SK-N-SH (cell line): ENCODE data around the gene DLX4. TPM values are rescaled to one million over a fixed set of nuclear protein-coding genes. Genes with fewer than 3 reads are reported as not detected.

Experiments used
- CTCF ChIA-PET: fragments of 300-600, 350-600 bp; formaldehyde crosslinking; extraction: SDS; loops from one replicate; lab custom pipeline; 2021; lab: Yijun Ruan, JAX
- POLR2A ChIA-PET: fragments of 350-600 bp; sonication (Branson Sonifier 250); formaldehyde crosslinking; extraction: SDS; loops from one replicate; lab custom pipeline; 2020; ENCODE audit warnings: antibody characterized with exemption, inconsistent platforms; lab: Yijun Ruan, JAX
- DNase-seq: peaks from one replicate; pipeline ENCODE4 v3.0.0; 2012
- H2AFZ ChIP-seq: fragments of 200-600 bp; sonication (generic); 2 replicates; pipeline ENCODE4 v1.8.1; 2016; ENCODE audit warnings: antibody characterized with exemption, mild to moderate bottlenecking, low read depth
- H3F3A ChIP-seq: fragments of 200-600 bp; sonication (generic); replicated peaks from 2 replicates; pipeline ENCODE3; 2016; ENCODE audit warnings: antibody characterized with exemption, mild to moderate bottlenecking; ENCODE audit not compliant: insufficient read depth
- H3K27ac ChIP-seq, 2 experiments: fragments of 200-500 bp in 1 of 2; fragments of 200-600 bp in 1 of 2; sonication (Bioruptor generic) in 1 of 2; sonication (generic), shearing (Covaris generic) in 1 of 2; 2 replicates each; pipeline versions ENCODE4 v1.5.1 to v1.6.1; 2014 to 2016; ENCODE audit warnings: low read depth in 2 of 2, inconsistent platforms in 1 of 2, low read length in 1 of 2, mild to moderate bottlenecking in 1 of 2, mixed read lengths in 1 of 2
- H3K27me3 ChIP-seq: fragments of 200-600 bp; sonication (generic), shearing (Covaris generic); 2 replicates; pipeline ENCODE4 v1.6.1; 2016; ENCODE audit warnings: mixed run types; ENCODE audit not compliant: insufficient read depth
- H3K36me3 ChIP-seq, 2 experiments: fragments of 200-500 bp in 1 of 2; fragments of 200-600 bp in 1 of 2; sonication (Bioruptor generic) in 1 of 2; sonication (generic) in 1 of 2; replicated peaks in 1 of 2; 2 replicates each; pipeline versions ENCODE3 to v1.5.1; 2014 to 2016; ENCODE audit warnings: low read length in 1 of 2, mild to moderate bottlenecking in 1 of 2; ENCODE audit not compliant: insufficient read depth in 2 of 2, control insufficient read depth in 1 of 2
- H3K4me1 ChIP-seq, 2 experiments: fragments of 200-500 bp in 1 of 2; fragments of 200-600 bp in 1 of 2; sonication (Bioruptor generic) in 1 of 2; sonication (generic), shearing (Covaris generic) in 1 of 2; 2 replicates each; pipeline versions ENCODE4 v1.5.1 to v1.6.1; 2014 to 2016; ENCODE audit warnings: low read depth in 1 of 2, low read length in 1 of 2, mixed run types in 1 of 2; ENCODE audit not compliant: insufficient read depth in 2 of 2, control insufficient read depth in 1 of 2
- H3K4me2 ChIP-seq: fragments of 200-600 bp; sonication (generic), shearing (Covaris generic); 2 replicates; pipeline ENCODE4 v1.6.1; 2017; ENCODE audit warnings: mixed run types
- H3K4me3 ChIP-seq, 2 experiments: fragments of 200-500 bp in 1 of 2; fragments of 200-600 bp in 1 of 2; sonication (Bioruptor generic) in 1 of 2; sonication (generic), shearing (Covaris generic) in 1 of 2; 2 replicates each; pipeline versions ENCODE4 v1.5.1 to v1.8.1; 2014 to 2016; ENCODE audit warnings: low read depth in 2 of 2, inconsistent platforms in 1 of 2, low read length in 1 of 2, mild to moderate bottlenecking in 1 of 2, mixed read lengths in 1 of 2, moderate library complexity in 1 of 2
- H3K79me2 ChIP-seq: fragments of 200-600 bp; sonication (generic); 2 replicates; pipeline ENCODE4 v1.8.1; 2017; ENCODE audit warnings: mild to moderate bottlenecking; ENCODE audit not compliant: insufficient read depth
- H3K9ac ChIP-seq: fragments of 200-600 bp; sonication (generic); 2 replicates; pipeline ENCODE4 v1.6.1; 2017; ENCODE audit warnings: mixed run types
- H3K9me2 ChIP-seq: fragments of 200-600 bp; sonication (generic); 2 replicates; pipeline ENCODE4 v1.6.1; 2017; ENCODE audit warnings: mixed run types
- H3K9me3 ChIP-seq: fragments of 200-600 bp; sonication (generic); 2 replicates; pipeline ENCODE4 v1.6.1; 2017; ENCODE audit warnings: mixed run types, mild to moderate bottlenecking, moderate library complexity
- H4K20me1 ChIP-seq: fragments of 200-600 bp; sonication (generic); 2 replicates; pipeline ENCODE4 v1.6.1; 2017; ENCODE audit warnings: mild to moderate bottlenecking, mixed run types; ENCODE audit not compliant: insufficient read depth
- FOSL2 ChIP-seq: IDR thresholded peaks from 2 replicates; pipeline ENCODE4 v1.4.0; 2012; ENCODE audit warnings: low read depth, mild to moderate bottlenecking, moderate library complexity, borderline replicate concordance
- GATA2 ChIP-seq: sonication (generic); formaldehyde crosslinking; IDR thresholded peaks from 2 replicates; pipeline ENCODE4 v1.5.0; 2020; ENCODE audit warnings: mild to moderate bottlenecking, missing genetic modification reagents
- MAX ChIP-seq: IDR thresholded peaks from 2 replicates; pipeline ENCODE4 v1.4.0; 2012; ENCODE audit warnings: low read depth
- MEF2A ChIP-seq: IDR thresholded peaks from 2 replicates; pipeline ENCODE4 v1.4.0; 2012; ENCODE audit warnings: low read depth, borderline replicate concordance
- NFIC ChIP-seq: IDR thresholded peaks from 2 replicates; pipeline ENCODE4 v1.4.0; 2012; ENCODE audit warnings: borderline replicate concordance
- NRF1 ChIP-seq: IDR thresholded peaks from 2 replicates; pipeline ENCODE4 v1.6.1; 2012; ENCODE audit warnings: low read depth, mild to moderate bottlenecking, low read length
- RCOR1 ChIP-seq: fragments of 150-350 bp; IDR thresholded peaks from 2 replicates; pipeline ENCODE4 v1.6.1; 2017; ENCODE audit warnings: antibody characterized with exemption, low read length
- RXRA ChIP-seq: IDR thresholded peaks from 2 replicates; pipeline ENCODE4 v1.4.0; 2012; ENCODE audit warnings: low read depth, mild to moderate bottlenecking, borderline replicate concordance
- SIN3A ChIP-seq: IDR thresholded peaks from 2 replicates; pipeline ENCODE4 v1.6.1; 2012; ENCODE audit warnings: low read depth, mild to moderate bottlenecking, low read length, moderate library complexity, borderline replicate concordance
- USF1 ChIP-seq: IDR thresholded peaks from 2 replicates; pipeline ENCODE4 v1.4.0; 2012; ENCODE audit warnings: low read depth, borderline replicate concordance
- USF2 ChIP-seq: fragments of 150-350 bp; IDR thresholded peaks from 2 replicates; pipeline ENCODE4 v1.6.1; 2017; ENCODE audit warnings: antibody characterized with exemption, low read length, low read depth, borderline replicate concordance
- ZBTB33 ChIP-seq: IDR thresholded peaks from 2 replicates; pipeline ENCODE4 v1.4.0; 2012; ENCODE audit warnings: low read depth, borderline replicate concordance
- WGBS: methylation state at CpG from one replicate; pipeline ENCODE4 v1.1.6; 2017; ENCODE audit warnings: low lambda C conversion rate; 5-methylcytosine and 5-hydroxymethylcytosine counted together
- polyA plus RNA-seq, 3 experiments: library from polyadenylated mRNA; depleted of rRNA; stranded (reverse); fragments of >200 nt; gene quantifications; 2 replicates each; pipeline ENCODE4 v1.2.3, GENCODE V29; 2012

DLX4 gene
- polyA plus RNA-seq, 1 of the 3 experiments (the other 2 are of a cell fraction), result 0.10 TPM

- Histone ChIP-seq H3K9me2 (no peaks in the 10 kb centered on the region), H3K4me1 (no peaks in the 10 kb centered on the region)
- TF ChIP-seq NFIC (no peak), ZBTB33 (0 out of 2 replicates have a peak, but pooled peaks have one; percentile 33), RXRA (no peak)
- TF ChIP-seq, all 33 proteins: peak for 1
- no peaks in the 10 kb centered on the region for H3K36me3 ChIP-seq
- H3K9me3 ChIP-seq, result no peaks in the 10 kb centered on the region
- H3K27me3 ChIP-seq, result peaks cover 87% of the 10 kb centered on the region
- ChIA-PET POLR2A (no interaction called here), CTCF (interaction anchor here (0.9 to 55.0 kb wide), 5 partner anchors 8 to 79 kb away, joined by 3 to 1225 read pairs (median 4); partner anchors contain the start of gene DLX3)
- no peak overlapping the region for H3K9ac ChIP-seq
- H3F3A ChIP-seq, result no peaks in the 10 kb centered on the region
- no peak overlapping the region for H2AFZ ChIP-seq
- H3K4me2 ChIP-seq, result no peak overlapping the region
- 32% methylated on average over 8 of the region's 8 CpGs for WGBS
- H3K4me3 ChIP-seq, result no peak overlapping the region
- H4K20me1 ChIP-seq, result no peaks in the 10 kb centered on the region
- H3K27ac ChIP-seq, result no peak overlapping the region
- no peaks in the 10 kb centered on the region for H3K79me2 ChIP-seq
- DNase-seq, result no peak
These were observed 9.6 kb upstream of the DLX4 start for GRCh38 chr17:49959183-49959935.

GRCh38 chr17:49962599-49963308, 6.2 kb upstream of the DLX4 start:
- peaks cover 92% of the 10 kb centered on the region for H3K27me3 ChIP-seq
- H4K20me1 ChIP-seq, result no peaks in the 10 kb centered on the region
- H3K79me2 ChIP-seq, result no peaks in the 10 kb centered on the region
- no peak overlapping the region for H3K4me3 ChIP-seq
- no peaks in the 10 kb centered on the region for H3K9me3 ChIP-seq
- no peaks in the 10 kb centered on the region for H3F3A ChIP-seq
- H3K9me2 ChIP-seq, result no peaks in the 10 kb centered on the region
- H3K9ac ChIP-seq, result no peak overlapping the region
- CTCF ChIA-PET, result interaction anchor here (1.3 to 55.0 kb wide), 6 partner anchors 11 to 131 kb away, joined by 3 to 1225 read pairs (median 8); partner anchors contain the start of gene DLX3
- H3K36me3 ChIP-seq, result no peaks in the 10 kb centered on the region
- no peak overlapping the region for H3K4me2 ChIP-seq
- TF ChIP-seq USF1, result no peak
- H2AFZ ChIP-seq, result no peak overlapping the region
- WGBS, result 11% methylated on average over 10 of the region's 11 CpGs
- DNase-seq, result no peak
- POLR2A ChIA-PET, result no interaction called here
- H3K27ac ChIP-seq, result no peak overlapping the region
- H3K4me1 ChIP-seq, result no peaks in the 10 kb centered on the region

- no peaks in the 10 kb centered on the region for H3K9me3 ChIP-seq
- H3K36me3 ChIP-seq, result no peaks in the 10 kb centered on the region
- TF ChIP-seq SIN3A (no peak), GATA2 (CRISPR knock-in tag) (no peak), MEF2A (no peak), RCOR1 (no peak), FOSL2 (no peak), MAX (no peak), NRF1 (no peak), USF2 (no peak)
- TF ChIP-seq, all 33 proteins: peak for 0
- H3K27ac ChIP-seq, result no peak overlapping the region
- H2AFZ ChIP-seq, result no peak overlapping the region
- ChIA-PET POLR2A (no interaction called here), CTCF (interaction anchor here (1.3 to 55.0 kb wide), 5 partner anchors 12 to 102 kb away, joined by 5 to 1225 read pairs (median 9); partner anchors contain the start of gene DLX3)
- no peaks in the 10 kb centered on the region for H3K9me2 ChIP-seq
- H3K4me3 ChIP-seq, result no peak overlapping the region
- WGBS, result 8% methylated on average over 4 of the region's 4 CpGs
- DNase-seq, result no peak
- H3K4me2 ChIP-seq, result no peak overlapping the region
- no peaks in the 10 kb centered on the region for H3F3A ChIP-seq
- peaks cover 92% of the 10 kb centered on the region for H3K27me3 ChIP-seq
- H4K20me1 ChIP-seq, result no peaks in the 10 kb centered on the region
- H3K9ac ChIP-seq, result no peak overlapping the region
- H3K4me1 ChIP-seq, result no peaks in the 10 kb centered on the region; a peak in 1 of 4 replicates
- no peaks in the 10 kb centered on the region for H3K79me2 ChIP-seq
These were observed 5.7 kb upstream of the DLX4 start for GRCh38 chr17:49963309-49963625.
